Astrocyte (in vitro differentiated cells and primary cell): ENCODE results near the gene SLC27A2. TPM values are rescaled to one million over a fixed set of nuclear protein-coding genes. Genes with fewer than 3 reads are reported as not detected.

Source experiments
- DNase-seq: peaks from one replicate; pipeline ENCODE4 v3.0.0-alpha.2; 2010; ENCODE audit warnings: low read depth
- FAIRE-seq: peaks from 2 replicates; lab custom pipeline; 2011; peaks lifted over from hg19 to GRCh38; lab: Jason Lieb, UNC
- H2AFZ ChIP-seq: 2 replicates; pipeline ENCODE4 v1.6.0; 2012; ENCODE audit warnings: low read depth, low read length, inconsistent platforms
- H3K27ac ChIP-seq: 2 replicates; pipeline ENCODE4 v1.5.1; 2011; ENCODE audit warnings: low read depth, low read length, inconsistent platforms
- H3K27me3 ChIP-seq: 2 replicates; pipeline ENCODE4 v1.6.0; 2011; ENCODE audit warnings: low read length, inconsistent platforms; ENCODE audit not compliant: insufficient read depth
- H3K36me3 ChIP-seq: 2 replicates; pipeline ENCODE4 v1.5.1; 2011; ENCODE audit warnings: low read length, inconsistent platforms; ENCODE audit not compliant: insufficient read depth
- H3K4me1 ChIP-seq: 2 replicates; pipeline ENCODE4 v1.5.1; 2011; ENCODE audit warnings: low read length, inconsistent platforms; ENCODE audit not compliant: insufficient read depth
- H3K4me2 ChIP-seq: 2 replicates; pipeline ENCODE4 v1.6.0; 2012; ENCODE audit warnings: low read length, inconsistent platforms
- H3K4me3 ChIP-seq: 2 replicates; pipeline ENCODE4 v1.5.1; 2011; ENCODE audit warnings: low read depth, mild to moderate bottlenecking, low read length, inconsistent platforms; ENCODE audit not compliant: insufficient read depth
- H3K79me2 ChIP-seq: 2 replicates; pipeline ENCODE4 v1.6.0; 2012; ENCODE audit warnings: mild to moderate bottlenecking, low read length, inconsistent platforms; ENCODE audit not compliant: insufficient read depth
- H3K9ac ChIP-seq: 2 replicates; pipeline ENCODE4 v1.6.0; 2012; ENCODE audit warnings: mild to moderate bottlenecking, low read length, inconsistent platforms
- H3K9me3 ChIP-seq: 2 replicates; pipeline ENCODE4 v1.5.1; 2012; ENCODE audit warnings: low read depth, mild to moderate bottlenecking, low read length, inconsistent platforms; ENCODE audit not compliant: insufficient read depth
- H4K20me1 ChIP-seq: 2 replicates; pipeline ENCODE4 v1.6.0; 2012; ENCODE audit warnings: low read length, inconsistent platforms; ENCODE audit not compliant: insufficient read depth
- H3K27ac Mint-ChIP-seq: one replicate; pipeline ENCODE4 v1.8.0; 2021; ENCODE audit warnings: mild to moderate bottlenecking, mixed read lengths; ENCODE audit not compliant: unreplicated experiment
- H3K27me3 Mint-ChIP-seq: one replicate; pipeline ENCODE4 v1.8.0; 2021; ENCODE audit warnings: low read depth, mixed read lengths; ENCODE audit not compliant: unreplicated experiment
- H3K36me3 Mint-ChIP-seq: one replicate; pipeline ENCODE4 v1.8.0; 2021; ENCODE audit warnings: low read depth, mixed read lengths; ENCODE audit not compliant: unreplicated experiment
- H3K4me1 Mint-ChIP-seq: one replicate; pipeline ENCODE4 v1.8.0; 2021; ENCODE audit warnings: low read depth, mixed read lengths; ENCODE audit not compliant: unreplicated experiment
- H3K4me3 Mint-ChIP-seq: one replicate; pipeline ENCODE4 v1.8.0; 2021; ENCODE audit warnings: mild to moderate bottlenecking, moderate library complexity, mixed read lengths; ENCODE audit not compliant: unreplicated experiment
- H3K9me3 Mint-ChIP-seq: one replicate; pipeline ENCODE4 v1.8.0; 2021; ENCODE audit warnings: mild to moderate bottlenecking, mixed read lengths; ENCODE audit not compliant: unreplicated experiment
- CTCF ChIP-seq: IDR thresholded peaks from 2 replicates; pipeline ENCODE4 v1.5.1; 2011; ENCODE audit warnings: low read depth, mild to moderate bottlenecking, inconsistent platforms, low read length, moderate library complexity; ENCODE audit not compliant: insufficient read depth
- EZH2 ChIP-seq: IDR thresholded peaks from 2 replicates; pipeline ENCODE4 v1.6.1; 2012; ENCODE audit warnings: mild to moderate bottlenecking, low read length, inconsistent platforms; ENCODE audit not compliant: insufficient read depth
- total RNA-seq: library from RNA; stranded (reverse); gene quantifications from 2 replicates; pipeline ENCODE4 v1.2.1, GENCODE V29; 2021

Gene SLC27A2
- total RNA-seq, 1 donor from 2014 or later, result 0.82 TPM

GRCh38 chr15:50167110-50167509 lies 14.9 kb upstream of the SLC27A2 start:
- no peak overlapping the region for H3K4me3 ChIP-seq
- no peaks in the 10 kb centered on the region for H3K9me3 ChIP-seq
- no peak overlapping the region for H2AFZ ChIP-seq
- FAIRE-seq (no peak), DNase-seq (no peak)
- H3K4me2 ChIP-seq, result no peak overlapping the region
- peaks cover 7% of the 10 kb centered on the region for H3K9me3 Mint-ChIP-seq
- H3K36me3 Mint-ChIP-seq, result peaks cover 2% of the 10 kb centered on the region
- no peak overlapping the region for H3K9ac ChIP-seq
- H3K27ac ChIP-seq, result no peak overlapping the region
- H3K27me3 ChIP-seq, result no peaks in the 10 kb centered on the region
- no peaks in the 10 kb centered on the region for H4K20me1 ChIP-seq
- H3K4me1 ChIP-seq, result peaks cover 10% of the 10 kb centered on the region
- H3K27ac Mint-ChIP-seq, result no peak overlapping the region
- H3K79me2 ChIP-seq, result no peaks in the 10 kb centered on the region
- no peak overlapping the region for H3K4me3 Mint-ChIP-seq
- no peaks in the 10 kb centered on the region for H3K36me3 ChIP-seq
- TF ChIP-seq EZH2 (no peak), CTCF (no peak)
- H3K4me1 Mint-ChIP-seq, result peaks cover 6% of the 10 kb centered on the region
- H3K27me3 Mint-ChIP-seq, result no peaks in the 10 kb centered on the region

GRCh38 chr15:50168379-50168778 lies 13.6 kb upstream of the SLC27A2 start:
- no peaks in the 10 kb centered on the region for H3K79me2 ChIP-seq

More at GRCh38 chr15:50168379-50168778, 13.6 kb upstream of the SLC27A2 start:
- H3K36me3 Mint-ChIP-seq, result peaks cover 2% of the 10 kb centered on the region
- FAIRE-seq, result no peak
- no peaks in the 10 kb centered on the region for H3K27me3 Mint-ChIP-seq
- H3K4me3 ChIP-seq, result no peak overlapping the region
- no peak overlapping the region for H3K4me3 Mint-ChIP-seq
- no peak overlapping the region for H3K4me2 ChIP-seq
- no peak for TF ChIP-seq CTCF
- TF ChIP-seq EZH2, result no peak
- H3K27ac Mint-ChIP-seq, result no peak overlapping the region
- H3K36me3 ChIP-seq, result no peaks in the 10 kb centered on the region
- peaks cover 7% of the 10 kb centered on the region for H3K9me3 Mint-ChIP-seq
- H4K20me1 ChIP-seq, result no peaks in the 10 kb centered on the region
- no peak overlapping the region for H3K9ac ChIP-seq
- H3K9me3 ChIP-seq, result no peaks in the 10 kb centered on the region
- peaks cover 10% of the 10 kb centered on the region for H3K4me1 ChIP-seq
- H3K27ac ChIP-seq, result no peak overlapping the region
- H3K27me3 ChIP-seq, result no peaks in the 10 kb centered on the region
- H2AFZ ChIP-seq, result no peak overlapping the region
- no peak for DNase-seq
- peaks cover 6% of the 10 kb centered on the region for H3K4me1 Mint-ChIP-seq
